GM23248 (cell line): ENCODE measurements around the gene FGF22.

ENCODE experiments used
- EZH2 ChIP-seq: fragments of 200-600 bp; sonication (generic); IDR thresholded peaks from 2 replicates; pipeline ENCODE4 v1.6.1; 2018; ENCODE audit warnings: antibody characterized with exemption, mild to moderate bottlenecking; ENCODE audit not compliant: insufficient read depth, poor library complexity, severe bottlenecking
- EZH2phosphoT487 ChIP-seq: fragments of 200-600 bp; sonication (generic); IDR thresholded peaks from 2 replicates; pipeline ENCODE4 v1.6.1; 2018; ENCODE audit warnings: antibody characterized with exemption, moderate library complexity, mild to moderate bottlenecking, low read depth; ENCODE audit not compliant: insufficient read depth

- TF ChIP-seq EZH2 = no peak
- no peak for TF ChIP-seq EZH2phosphoT487
Observed at GRCh38 chr19:658059-658839, 18.6 kb downstream of the FGF22 start.
